ENCODE results near the gene CCR3. TPM values are rescaled to one million over a fixed set of nuclear protein-coding genes. Genes with fewer than 3 reads are reported as not detected.

Gene CCR3
- total and polyA plus RNA-seq, 2 experiments from 2014 or later, result not detected

- Histone ChIP-seq H3K4me3 (no peak overlapping the region), H2AFZ (no peak overlapping the region), H3K27me3 (ENCODE audit: insufficient read depth) (no peaks in the 10 kb centered on the region), H4K20me1 (replicated peaks; ENCODE audit: insufficient read depth) (no peaks in the 10 kb centered on the region), H3K4me2 (no peak overlapping the region), H3K27ac (ENCODE audit: low read depth) (no peak overlapping the region), H3K4me1 (ENCODE audit: insufficient read depth) (no peaks in the 10 kb centered on the region), H3K79me2 (replicated peaks; ENCODE audit: insufficient read depth) (no peaks in the 10 kb centered on the region), H3K36me3 (ENCODE audit: insufficient read depth) (no peaks in the 10 kb centered on the region), H3F3A (replicated peaks; ENCODE audit: low read depth) (no peaks in the 10 kb centered on the region), H3K9me2 (ENCODE audit: insufficient read depth) (no peaks in the 10 kb centered on the region)
- peaks cover 3% of the 10 kb centered on the region; the same call in 1 of the 3 replicates for H3K9me3 Mint-ChIP-seq
- H3K4me3 Mint-ChIP-seq, result no peak overlapping the region
- H3K36me3 Mint-ChIP-seq (ENCODE audit: low read depth), result no peaks in the 10 kb centered on the region
- DNase-seq (ENCODE audit: low spot score), result no peak
- peaks cover 2% of the 10 kb centered on the region for H3K27me3 Mint-ChIP-seq (ENCODE audit: insufficient read depth, low read depth, poor library complexity)
- H3K4me1 Mint-ChIP-seq, result no peaks in the 10 kb centered on the region
- ATAC-seq, result no peak
- H3K27ac Mint-ChIP-seq, result no peak overlapping the region
- TF ChIP-seq NANOG (IDR thresholded peaks at IDR 0.05; ENCODE audit: borderline replicate concordance) (no peak), EZH2phosphoT487 (IDR thresholded peaks at IDR 0.05; ENCODE audit: unreplicated experiment) (no peak), CREB1 (CRISPR knock-in tag; IDR thresholded peaks at IDR 0.05; ENCODE audit: low read depth) (no peak)
These were observed 10.9 kb upstream of the CCR3 start for GRCh38 chr3:46231323-46231722.

GRCh38 chr3:46233194-46233593, 9.1 kb upstream of the CCR3 start:
- H3K4me3 ChIP-seq, result no peak overlapping the region
- Mint-ChIP-seq H3K27me3 (ENCODE audit: insufficient read depth, low read depth, poor library complexity) (peaks cover 2% of the 10 kb centered on the region), H3K4me1 (no peaks in the 10 kb centered on the region), H3K4me3 (no peak overlapping the region), H3K9me3 (no peaks in the 10 kb centered on the region), H3K27ac (no peak overlapping the region), H3K36me3 (ENCODE audit: low read depth) (no peaks in the 10 kb centered on the region)
- TF ChIP-seq STAT1 (IDR thresholded peaks at IDR 0.05; ENCODE audit: unreplicated experiment) (no peak), CTCF (conservative IDR thresholded peaks at IDR 0.05; ENCODE audit: low read depth in 2 of 2) (no peak), ZNF462 (CRISPR knock-in tag; IDR thresholded peaks at IDR 0.05) (no peak), ZNF114 (CRISPR knock-in tag; IDR thresholded peaks at IDR 0.05) (no peak), ZNF331 (CRISPR knock-in tag; IDR thresholded peaks at IDR 0.05; ENCODE audit: low read depth) (no peak), CREB1 (CRISPR knock-in tag; IDR thresholded peaks at IDR 0.05; ENCODE audit: low read depth) (no peak)
- H4K20me1 ChIP-seq (replicated peaks; ENCODE audit: insufficient read depth), result no peaks in the 10 kb centered on the region
- H3K4me2 ChIP-seq, result no peak overlapping the region
- no peak overlapping the region for H3K27ac ChIP-seq (ENCODE audit: low read depth)
- no peak overlapping the region for H2AFZ ChIP-seq
- H3F3A ChIP-seq (replicated peaks; ENCODE audit: low read depth), result no peaks in the 10 kb centered on the region
- no peaks in the 10 kb centered on the region for H3K36me3 ChIP-seq (ENCODE audit: insufficient read depth)
- H3K9me2 ChIP-seq (ENCODE audit: insufficient read depth), result 0 out of 2 replicates have a peak, but pooled peaks cover 3% of the 10 kb centered on the region
- ATAC-seq (no peak), DNase-seq (ENCODE audit: low spot score) (no peak)
- H3K79me2 ChIP-seq (replicated peaks; ENCODE audit: insufficient read depth), result no peaks in the 10 kb centered on the region
- no peaks in the 10 kb centered on the region for H3K27me3 ChIP-seq (ENCODE audit: insufficient read depth)
- H3K4me1 ChIP-seq (ENCODE audit: insufficient read depth), result no peaks in the 10 kb centered on the region
